Cardiac muscle cell (in vitro differentiated cells and primary cell): Measurements from ENCODE around the gene PLA2G2A. TPM values are rescaled to one million over a fixed set of nuclear protein-coding genes. Genes with fewer than 3 reads are reported as not detected.

ENCODE experiments used
- DNase-seq, 2 donors: peaks; one replicate each; pipeline versions ENCODE4 v3.0.0 to v3.0.0-alpha.2; 2010 to 2017; ENCODE audit warnings: low read depth in 1 of 2, low spot score in 1 of 2
- H3K27ac ChIP-seq: fragments of 200-600 bp; sonication (generic); 2 replicates; pipeline ENCODE4 v1.5.1; 2016
- H3K27me3 ChIP-seq: fragments of 200-600 bp; sonication (generic); 2 replicates; pipeline ENCODE4 v1.6.0; 2016; ENCODE audit warnings: control low read depth
- H3K36me3 ChIP-seq: fragments of 200-600 bp; sonication (generic); 2 replicates; pipeline ENCODE4 v1.5.1; 2016; ENCODE audit warnings: control low read depth
- H3K4me1 ChIP-seq: fragments of 200-600 bp; sonication (generic); 2 replicates; pipeline ENCODE4 v1.8.1; 2017; ENCODE audit warnings: low read depth, mild to moderate bottlenecking, mixed run types
- H3K4me3 ChIP-seq: fragments of 200-600 bp; sonication (generic); 2 replicates; pipeline ENCODE4 v1.5.1; 2016; ENCODE audit warnings: mild to moderate bottlenecking
- H3K9me3 ChIP-seq: fragments of 200-600 bp; sonication (generic); 2 replicates; pipeline ENCODE4 v1.5.1; 2017; ENCODE audit warnings: low read depth, mild to moderate bottlenecking, control low read depth
- polyA plus RNA-seq: library from polyadenylated mRNA; unstranded; fragments of >200 nt; fragmentation: Nextera tagmentation; extraction: Ambion mirVana; gene quantifications from 2 replicates; pipeline ENCODE4 v1.2.1, GENCODE V29; 2016
- total RNA-seq: library from RNA; depleted of rRNA; stranded (reverse); fragments of >200 nt; gene quantifications from 2 replicates; pipeline ENCODE4 v1.2.3, GENCODE V29; 2016
- TF ChIP-seq, protein P1 (sequence below): IDR thresholded peaks from 2 replicates; pipeline ENCODE4 v1.5.1; 2012; ENCODE audit warnings: low read depth, mild to moderate bottlenecking, low read length

The PLA2G2A gene
- total and polyA plus RNA-seq, 2 experiments from 2014 or later: 1.5 TPM; not detected in 1

DNA sequence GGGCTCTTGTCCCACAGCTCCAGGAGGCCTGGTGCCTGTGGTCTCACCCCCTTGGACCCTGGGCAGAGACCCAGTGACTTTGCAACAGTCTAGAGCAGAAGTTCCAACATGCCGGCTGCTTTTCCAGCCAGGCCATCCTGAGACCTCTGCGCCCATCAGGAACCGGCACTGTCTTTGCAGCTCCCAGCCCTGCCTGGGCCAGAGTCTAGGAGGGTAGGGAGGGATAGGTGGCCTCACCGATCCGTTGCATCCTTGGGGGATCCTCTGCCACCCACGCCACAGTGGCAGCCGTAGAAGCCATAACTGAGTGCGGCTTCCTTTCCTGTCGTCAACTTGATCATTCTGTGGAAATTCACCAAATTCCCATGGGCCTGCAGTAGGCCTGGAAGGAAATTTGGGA, 1.3 kb downstream of the PLA2G2A start:
- Histone ChIP-seq H3K27me3 (no peaks in the 10 kb centered on the region), H3K27ac (no peak overlapping the region), H3K4me1 (no peaks in the 10 kb centered on the region), H3K9me3 (no peaks in the 10 kb centered on the region), H3K36me3 (no peaks in the 10 kb centered on the region), H3K4me3 (no peak overlapping the region)
- TF ChIP-seq, protein P1, sequence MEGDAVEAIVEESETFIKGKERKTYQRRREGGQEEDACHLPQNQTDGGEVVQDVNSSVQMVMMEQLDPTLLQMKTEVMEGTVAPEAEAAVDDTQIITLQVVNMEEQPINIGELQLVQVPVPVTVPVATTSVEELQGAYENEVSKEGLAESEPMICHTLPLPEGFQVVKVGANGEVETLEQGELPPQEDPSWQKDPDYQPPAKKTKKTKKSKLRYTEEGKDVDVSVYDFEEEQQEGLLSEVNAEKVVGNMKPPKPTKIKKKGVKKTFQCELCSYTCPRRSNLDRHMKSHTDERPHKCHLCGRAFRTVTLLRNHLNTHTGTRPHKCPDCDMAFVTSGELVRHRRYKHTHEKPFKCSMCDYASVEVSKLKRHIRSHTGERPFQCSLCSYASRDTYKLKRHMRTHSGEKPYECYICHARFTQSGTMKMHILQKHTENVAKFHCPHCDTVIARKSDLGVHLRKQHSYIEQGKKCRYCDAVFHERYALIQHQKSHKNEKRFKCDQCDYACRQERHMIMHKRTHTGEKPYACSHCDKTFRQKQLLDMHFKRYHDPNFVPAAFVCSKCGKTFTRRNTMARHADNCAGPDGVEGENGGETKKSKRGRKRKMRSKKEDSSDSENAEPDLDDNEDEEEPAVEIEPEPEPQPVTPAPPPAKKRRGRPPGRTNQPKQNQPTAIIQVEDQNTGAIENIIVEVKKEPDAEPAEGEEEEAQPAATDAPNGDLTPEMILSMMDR: no peak
- no peak for DNase-seq

DNA sequence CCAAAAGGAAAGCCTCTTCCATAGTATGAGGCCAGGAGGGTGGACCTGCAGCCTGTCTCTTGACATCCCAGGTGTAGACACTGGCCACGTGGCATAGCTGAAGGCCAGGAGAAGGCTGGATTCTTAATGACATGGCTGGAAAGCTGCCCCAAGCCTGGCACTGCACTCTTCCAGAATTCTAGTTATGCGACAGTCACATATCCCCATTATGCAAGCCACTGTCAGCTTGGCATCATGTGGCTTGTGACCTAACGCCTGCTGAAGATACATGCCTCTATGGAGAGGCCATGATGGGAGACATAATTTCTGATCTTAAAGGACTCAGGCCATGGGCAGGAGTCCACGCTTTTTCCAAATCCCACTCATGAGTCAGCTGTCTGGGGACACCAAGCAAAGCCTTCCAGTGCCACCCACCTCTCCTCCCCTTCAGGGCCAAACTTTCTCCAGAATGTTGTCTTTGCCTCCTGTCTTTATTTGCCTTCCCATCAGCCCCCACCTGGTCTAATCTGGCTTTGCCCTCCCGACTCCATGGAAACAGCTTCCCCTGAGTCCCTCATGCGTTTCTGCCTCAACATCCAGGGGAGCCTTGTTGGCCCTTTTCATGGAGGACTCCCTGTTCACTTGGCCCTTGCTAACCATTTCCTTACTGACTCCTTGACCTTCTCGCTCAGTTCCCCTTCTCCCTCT, 3.0 kb downstream of the PLA2G2A start:
- no peaks in the 10 kb centered on the region for H3K4me1 ChIP-seq
- TF ChIP-seq, protein P1: no peak
- DNase-seq: no peak
- H3K36me3 ChIP-seq: no peaks in the 10 kb centered on the region
- no peak overlapping the region for H3K4me3 ChIP-seq
- H3K27me3 ChIP-seq: no peaks in the 10 kb centered on the region
- H3K27ac ChIP-seq: no peak overlapping the region
- H3K9me3 ChIP-seq: no peaks in the 10 kb centered on the region

DNA sequence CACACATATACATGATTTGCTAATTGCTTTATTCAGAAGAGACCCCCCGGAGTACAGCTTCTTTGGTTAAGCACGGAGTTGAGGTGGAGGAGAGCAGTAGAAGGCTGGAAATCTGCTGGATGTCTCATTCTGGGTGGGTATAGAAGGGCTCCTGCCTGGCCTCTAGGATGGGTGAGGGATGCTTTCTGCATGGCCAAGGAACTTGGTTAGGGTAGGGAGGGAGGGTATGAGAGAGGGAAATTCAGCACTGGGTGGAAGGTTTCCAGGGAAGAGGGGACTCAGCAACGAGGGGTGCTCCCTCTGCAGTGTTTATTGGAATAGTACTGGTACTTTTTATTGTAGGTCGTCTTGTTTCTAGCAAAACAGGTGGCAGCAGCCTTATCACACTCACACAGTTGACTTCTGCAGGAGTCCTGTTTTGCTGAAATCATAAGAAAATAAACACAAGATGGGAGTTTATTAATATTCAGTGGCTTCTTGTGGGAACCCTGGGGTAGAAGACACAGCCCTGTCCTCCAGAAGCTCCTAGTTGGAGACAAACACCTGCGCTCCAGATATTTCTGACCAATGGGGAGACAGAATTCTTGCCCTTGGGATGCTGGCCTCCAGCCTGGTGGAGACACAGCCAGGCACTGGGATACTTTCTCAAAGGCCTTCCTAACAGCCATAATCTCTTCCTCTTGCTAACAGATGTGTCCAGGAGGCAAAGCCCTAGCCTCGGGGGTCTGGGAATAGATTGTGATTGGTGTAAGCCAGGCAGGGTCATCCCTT, 3.8 kb downstream of the PLA2G2A start:
- DNase-seq: no peak
- Histone ChIP-seq H3K4me1 (no peaks in the 10 kb centered on the region), H3K27me3 (no peaks in the 10 kb centered on the region), H3K27ac (no peak overlapping the region), H3K9me3 (no peaks in the 10 kb centered on the region), H3K4me3 (no peak overlapping the region), H3K36me3 (no peaks in the 10 kb centered on the region)
- TF ChIP-seq, protein P1: no peak

DNA sequence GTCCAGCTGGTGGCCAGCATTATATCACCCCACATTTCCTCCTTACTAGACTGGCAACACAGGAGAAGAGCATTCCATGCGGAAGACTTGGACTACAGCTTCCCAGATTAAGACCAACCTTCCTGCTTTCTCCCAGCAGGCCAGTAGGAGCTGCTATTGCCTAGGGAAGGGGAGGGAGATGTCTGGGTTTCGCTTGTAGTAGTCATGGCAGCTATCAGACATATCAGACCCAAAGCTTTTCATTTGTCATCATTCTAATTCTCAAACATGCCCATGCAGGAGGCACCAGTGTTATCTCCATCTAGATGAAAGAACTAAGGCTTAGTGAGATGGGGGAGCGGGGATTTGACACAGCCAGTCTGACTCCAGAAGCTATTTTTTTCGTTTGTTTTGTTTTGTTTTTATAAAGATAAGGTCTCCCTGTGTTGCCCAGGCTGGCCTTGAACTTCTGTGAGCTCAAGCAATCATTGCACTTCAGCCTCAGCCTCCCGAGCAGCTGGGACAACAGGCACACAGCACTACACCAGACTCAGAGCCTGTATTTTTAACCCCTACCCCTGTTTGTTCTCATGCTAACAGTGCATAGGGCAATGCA, 4.5 kb downstream of the PLA2G2A start:
- no peaks in the 10 kb centered on the region for H3K4me1 ChIP-seq
- DNase-seq: peak; percentile 31 to 91
- no peak overlapping the region for H3K27ac ChIP-seq
- no peaks in the 10 kb centered on the region for H3K27me3 ChIP-seq
- TF ChIP-seq, protein P1: peak; percentile 100
- H3K4me3 ChIP-seq: no peak overlapping the region
- no peaks in the 10 kb centered on the region for H3K9me3 ChIP-seq
- no peaks in the 10 kb centered on the region for H3K36me3 ChIP-seq

DNA sequence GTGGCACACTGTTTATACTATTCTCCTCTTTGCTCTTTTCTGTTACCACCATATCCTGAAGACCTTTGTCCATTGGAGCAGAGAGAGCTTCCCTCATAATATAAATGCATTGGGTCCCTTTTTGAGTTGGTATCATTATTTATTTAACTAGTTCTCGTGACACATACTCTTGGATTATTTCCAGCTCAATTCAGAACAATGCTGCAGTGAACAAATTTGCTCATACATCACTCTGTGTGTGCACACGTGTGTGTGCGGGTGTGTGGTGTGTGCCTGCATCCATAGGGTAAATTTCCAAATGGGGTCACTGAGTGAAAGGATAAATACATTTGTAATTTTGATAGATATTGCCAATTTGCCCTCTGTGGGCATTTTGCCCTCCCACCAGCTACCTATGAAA, 5.8 kb downstream of the PLA2G2A start:
- DNase-seq: no peak
- H3K27me3 ChIP-seq: no peaks in the 10 kb centered on the region
- no peak overlapping the region for H3K4me3 ChIP-seq
- H3K9me3 ChIP-seq: no peaks in the 10 kb centered on the region
- H3K36me3 ChIP-seq: no peaks in the 10 kb centered on the region
- H3K27ac ChIP-seq: no peak overlapping the region
- TF ChIP-seq, protein P1: no peak
- H3K4me1 ChIP-seq: no peaks in the 10 kb centered on the region
